ENCODE data around the gene DISC1.

Gene DISC1

DNA sequence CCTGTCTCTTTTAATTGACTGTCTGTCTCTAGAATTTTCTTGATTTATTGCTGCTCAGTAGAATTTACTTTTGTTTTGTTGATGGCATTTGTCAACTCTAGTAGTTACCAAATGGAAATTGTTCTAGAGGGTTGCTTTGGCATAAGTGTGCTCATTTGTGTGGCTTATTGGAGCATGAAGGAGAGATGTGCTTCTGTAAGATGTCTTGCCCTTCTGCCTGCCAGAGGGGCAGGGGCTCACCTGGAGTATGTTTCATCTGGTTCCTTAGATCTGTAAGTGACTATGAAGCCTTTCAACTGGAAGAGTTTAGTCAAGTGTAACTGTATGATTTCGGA is 345.5 kb downstream of the DISC1 start:
- DNase-seq: no peak

DNA sequence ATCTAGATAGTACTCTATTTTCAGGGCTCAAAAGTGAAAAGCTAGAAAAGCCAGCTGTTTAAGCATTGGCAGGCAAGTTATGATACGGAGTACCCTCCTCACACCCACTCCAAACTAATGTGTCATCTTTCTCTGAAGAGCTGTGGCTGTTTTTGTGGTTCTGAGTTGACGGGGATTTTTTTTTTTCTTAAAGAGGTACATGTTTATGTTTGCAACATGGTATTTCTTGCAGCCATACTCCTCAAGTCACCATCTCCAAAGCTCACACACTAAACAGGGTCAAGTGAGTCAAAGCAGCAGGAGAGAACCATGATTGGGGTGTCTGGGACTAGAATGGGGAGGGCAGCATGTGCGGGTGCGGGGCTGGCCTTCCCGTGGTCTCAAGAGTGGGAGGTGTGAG is 347.2 kb downstream of the DISC1 start:
- no peak for DNase-seq

DNA sequence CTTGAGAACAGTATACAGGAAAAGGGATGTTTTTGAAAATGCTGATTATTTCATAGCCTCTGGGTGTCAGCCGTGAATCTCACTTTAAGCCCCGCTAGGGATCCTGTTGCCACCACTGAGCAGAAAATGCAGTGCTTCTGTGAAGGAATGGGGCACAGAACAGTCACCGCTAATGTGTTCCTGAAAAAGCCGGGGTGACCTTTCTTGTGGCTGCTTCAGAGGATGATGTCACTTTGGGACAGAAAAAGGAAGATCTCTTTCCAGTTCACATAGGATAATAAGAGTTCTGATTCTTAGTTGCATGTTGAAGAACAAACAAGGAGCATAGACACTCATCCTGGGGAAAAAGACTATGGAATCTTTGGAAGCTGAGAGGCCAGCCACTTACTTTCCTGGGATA is 349.6 kb downstream of the DISC1 start:
- DNase-seq: no peak

DNA sequence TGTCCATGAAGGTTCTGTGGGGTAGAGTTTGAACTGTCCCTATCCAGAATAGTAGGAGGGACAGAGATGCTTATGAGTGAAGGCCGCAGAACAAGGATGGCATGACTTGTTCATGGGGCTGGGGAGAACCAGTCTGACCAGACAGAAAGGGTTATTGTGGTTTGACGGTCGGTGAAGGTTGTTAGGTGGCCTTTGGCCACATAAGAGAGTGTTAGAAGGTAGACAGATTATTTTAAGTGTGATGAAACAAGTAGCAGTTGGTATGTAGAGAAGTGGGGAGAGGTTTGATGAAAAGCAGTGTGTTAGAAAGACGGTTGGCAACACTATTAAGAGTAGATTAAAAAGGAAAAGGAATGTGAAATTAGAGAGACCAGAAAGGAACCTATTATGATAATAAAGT is 355.1 kb downstream of the DISC1 start:
- no peak for DNase-seq

DNA sequence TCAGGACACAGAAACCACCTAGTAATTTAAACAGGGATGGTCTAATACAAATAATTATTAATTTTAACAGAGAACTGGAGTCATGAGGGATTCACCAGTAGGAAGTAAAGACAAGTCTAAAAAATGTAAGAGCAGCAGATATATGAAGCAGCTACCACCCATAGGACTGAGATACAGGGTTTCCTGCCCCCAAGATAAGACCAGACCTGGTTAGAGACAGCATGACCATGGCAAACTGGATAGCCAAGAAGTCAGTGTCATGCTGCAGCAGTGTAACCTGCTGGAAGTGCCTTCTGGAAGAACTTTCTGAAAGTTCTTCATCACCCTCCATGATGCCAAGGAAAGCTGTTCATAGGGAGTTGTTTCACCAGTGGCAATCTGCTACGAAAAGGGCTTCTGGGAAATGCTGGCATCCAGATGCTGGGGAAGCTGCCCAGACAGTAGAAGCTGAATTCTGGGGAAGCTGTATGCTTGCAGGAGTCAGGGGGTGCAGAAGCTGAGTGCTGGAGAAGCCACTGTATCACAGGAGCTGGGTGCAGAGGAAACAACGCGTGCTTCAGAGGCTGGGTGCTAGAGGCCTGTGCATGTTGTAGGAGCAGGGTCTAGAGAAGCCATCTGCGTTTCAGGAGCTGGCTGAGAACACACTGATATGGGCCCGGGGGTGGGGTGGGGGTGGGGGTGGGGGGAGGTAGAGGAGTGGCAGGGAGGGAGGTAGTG is 356.4 kb downstream of the DISC1 start:
- no peak for DNase-seq

DNA sequence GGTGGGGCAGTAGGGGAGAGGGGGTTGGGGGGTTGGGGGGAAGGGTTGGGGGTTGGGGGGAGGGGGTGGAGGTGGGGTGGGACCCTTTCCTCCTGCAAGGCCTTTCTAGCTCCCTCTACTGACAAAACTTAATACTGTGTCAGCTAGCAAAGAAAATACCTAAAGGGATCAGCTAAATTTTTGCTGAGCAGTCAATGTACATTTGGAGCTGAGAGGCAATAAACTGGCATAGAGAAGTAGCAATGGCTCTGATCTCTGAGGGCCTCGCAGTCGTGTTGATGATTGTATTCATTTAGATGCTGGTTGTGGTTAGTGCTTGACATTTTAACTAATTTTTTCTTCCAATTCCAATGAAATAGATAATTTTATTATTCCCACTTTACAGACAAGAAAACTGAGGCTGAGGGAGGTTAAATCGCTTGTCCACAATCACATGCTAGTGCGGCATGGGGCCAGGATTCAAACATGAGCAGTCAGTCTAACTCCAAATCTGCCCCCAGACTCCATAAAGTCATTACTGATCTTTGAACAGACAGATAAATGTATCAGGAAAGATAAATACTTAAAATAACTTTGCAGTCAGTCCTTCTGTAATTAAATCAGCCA is 357.1 kb downstream of the DISC1 start:
- DNase-seq: no peak

DNA sequence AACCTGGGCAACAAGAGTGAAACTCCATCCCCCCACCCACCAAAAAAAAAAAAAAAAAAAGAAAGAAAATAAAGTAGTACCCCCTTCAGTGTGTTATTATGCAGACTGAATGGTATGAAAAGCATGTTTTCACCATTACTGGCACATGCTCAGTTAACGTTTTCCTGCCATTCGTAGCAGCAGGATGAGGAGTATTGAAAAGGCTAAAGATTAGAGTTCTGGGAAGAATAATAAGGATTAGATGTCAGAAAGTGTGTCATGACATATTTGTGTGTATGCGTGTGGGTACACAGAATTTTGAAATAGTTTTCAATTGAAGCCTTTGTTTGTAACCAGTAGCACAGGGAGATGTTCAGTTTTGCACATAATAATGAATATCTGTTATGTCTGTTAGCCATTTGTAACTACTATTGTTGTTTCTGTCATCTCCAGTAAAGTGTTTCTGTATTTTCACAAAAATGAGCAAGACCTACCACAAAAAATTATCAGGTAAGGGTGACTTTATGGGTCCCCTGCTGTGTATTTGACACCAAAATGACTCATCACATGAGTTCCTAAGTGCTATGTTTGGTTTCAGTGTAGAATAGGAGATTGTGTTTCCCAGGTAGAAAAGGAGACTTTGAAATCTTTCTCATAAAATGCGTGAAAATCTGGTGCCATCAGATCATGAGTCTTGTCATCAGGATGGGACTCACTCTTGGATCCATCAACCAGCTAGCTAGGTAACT is 358.9 kb downstream of the DISC1 start:
- no peak for DNase-seq

DNA sequence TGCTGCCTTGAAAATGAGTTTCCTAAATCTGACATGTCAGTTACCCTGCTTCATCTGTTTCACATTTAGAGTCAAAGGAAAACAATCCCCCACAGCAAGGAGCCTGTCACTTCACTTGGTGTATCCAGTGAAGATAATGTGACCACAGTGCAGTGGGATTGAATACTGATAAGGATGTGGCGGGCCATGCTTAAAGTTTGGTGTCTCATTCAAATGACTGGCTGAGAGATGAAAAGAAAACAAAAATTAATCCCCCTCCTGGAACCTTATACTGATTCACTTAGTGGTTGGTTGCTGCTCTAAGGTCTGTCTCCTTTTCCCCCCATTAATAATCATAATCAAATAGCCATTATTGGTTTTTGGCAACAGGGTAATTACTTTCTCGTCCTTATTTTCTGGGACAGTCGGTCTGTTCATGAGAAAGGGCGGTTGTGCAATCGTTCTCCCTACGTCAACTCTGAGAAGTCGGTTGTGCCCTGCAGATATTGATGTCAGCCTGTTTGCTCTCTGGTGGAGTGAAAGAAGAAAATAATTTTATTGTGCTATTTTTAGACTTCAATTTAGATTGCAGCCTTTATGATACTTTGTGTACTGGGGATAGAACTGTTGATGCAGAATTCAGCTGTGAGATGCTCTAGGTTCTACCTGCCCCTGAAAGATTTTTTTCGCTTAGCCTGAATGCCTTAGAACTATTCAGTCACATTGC is 360.2 kb downstream of the DISC1 start:
- no peak for DNase-seq

DNA sequence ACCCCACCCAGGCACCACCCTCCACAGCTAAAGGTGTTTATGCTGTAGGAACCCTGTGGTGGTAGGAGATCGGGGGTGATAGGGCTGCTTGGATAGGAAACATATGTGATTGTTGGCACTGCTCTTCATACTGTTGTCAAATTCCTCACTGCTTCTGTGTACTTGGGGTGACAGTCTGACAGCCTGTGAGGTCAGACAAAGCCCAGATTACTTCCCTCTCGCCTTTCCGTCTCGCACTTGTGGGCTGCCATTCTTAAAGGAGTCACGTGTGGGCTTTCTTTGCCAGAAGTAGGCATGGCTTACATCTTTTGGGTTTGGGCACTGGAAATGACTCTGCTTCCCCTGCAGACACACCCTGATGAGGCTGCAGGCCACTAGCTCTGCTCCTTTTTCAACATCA is 363.8 kb downstream of the DISC1 start:
- no peak for DNase-seq

DNA sequence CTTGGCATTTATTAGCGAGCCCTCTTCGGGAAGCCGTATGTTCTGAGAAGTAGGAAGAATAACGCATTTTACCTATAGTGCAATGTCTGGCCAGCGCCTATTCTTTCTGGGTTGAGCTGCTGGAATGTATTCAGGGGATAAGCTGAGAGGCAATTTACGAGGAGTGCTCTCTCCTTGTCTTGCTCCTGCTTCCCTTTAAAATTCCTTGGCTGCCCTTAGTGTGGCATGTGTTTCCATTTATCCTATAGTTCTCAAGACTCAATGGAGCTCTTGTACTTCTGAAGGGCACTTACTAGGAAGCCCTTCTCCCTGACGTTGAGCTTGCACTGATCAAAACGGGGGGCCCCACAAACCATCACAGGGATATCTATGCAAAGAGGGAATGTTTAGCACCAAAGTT is 364.6 kb downstream of the DISC1 start:
- no peak for DNase-seq

DNA sequence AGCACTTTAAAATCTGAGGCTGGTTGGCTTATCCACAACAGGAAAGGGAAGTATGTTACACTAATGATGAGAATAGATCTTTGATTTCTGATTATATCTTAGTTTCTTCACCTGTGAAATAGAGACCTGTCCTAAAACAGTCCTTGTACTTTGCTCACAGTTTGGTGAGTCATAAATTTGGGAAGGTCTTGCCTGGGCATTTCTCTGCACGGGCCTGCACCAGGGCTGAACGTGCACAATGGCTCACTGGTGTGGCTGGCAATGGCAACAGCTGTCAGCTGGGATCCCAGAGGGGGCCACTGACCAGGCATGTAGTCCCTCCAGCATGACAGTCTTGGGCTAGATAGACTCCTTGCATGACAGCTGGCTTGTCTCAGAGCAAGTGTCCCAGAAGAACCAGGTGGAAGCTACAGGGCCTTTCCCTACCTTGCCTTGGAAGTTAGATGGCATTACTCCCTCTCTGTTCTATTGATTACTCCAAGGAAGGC is 367.4 kb downstream of the DISC1 start:
- DNase-seq: no peak

DNA sequence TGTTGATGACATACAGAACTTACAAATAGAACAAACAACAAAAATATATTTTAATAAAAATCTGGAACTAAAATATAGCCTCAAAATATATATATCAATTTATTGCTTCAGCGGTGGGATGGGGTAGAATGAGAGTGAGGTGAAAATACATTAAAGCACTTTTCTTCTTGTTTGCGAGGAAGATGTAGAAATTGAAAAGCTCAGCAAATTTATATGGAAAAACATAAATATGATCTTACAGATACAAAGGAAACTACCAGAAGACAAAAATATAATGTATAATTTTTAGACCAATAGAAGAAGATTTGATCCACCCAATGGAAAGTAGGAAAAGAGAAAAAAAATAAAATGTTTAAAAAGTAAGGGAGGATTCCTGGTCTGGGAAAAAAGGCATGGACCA is 372.2 kb downstream of the DISC1 start:
- DNase-seq: no peak

DNA sequence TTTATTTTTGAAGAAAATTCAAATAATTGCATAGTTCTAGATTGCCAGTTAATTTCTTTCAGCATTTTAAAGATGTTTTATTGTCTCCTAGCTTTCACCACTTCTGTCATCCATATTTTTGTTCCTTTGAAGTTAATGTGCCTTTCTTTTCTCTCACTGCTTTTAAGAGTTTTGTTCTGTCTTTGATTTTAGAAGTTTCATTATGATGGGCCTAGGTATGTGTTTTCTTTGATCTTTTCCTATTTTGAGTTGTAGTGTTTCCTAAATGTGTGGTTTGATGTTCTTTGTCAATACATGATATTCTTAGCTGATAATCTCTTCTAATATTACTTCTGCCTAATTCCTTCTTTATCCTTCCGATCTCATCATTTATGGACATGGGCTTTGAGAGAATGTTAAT is 378.7 kb downstream of the DISC1 start:
- no peak for DNase-seq

DNA sequence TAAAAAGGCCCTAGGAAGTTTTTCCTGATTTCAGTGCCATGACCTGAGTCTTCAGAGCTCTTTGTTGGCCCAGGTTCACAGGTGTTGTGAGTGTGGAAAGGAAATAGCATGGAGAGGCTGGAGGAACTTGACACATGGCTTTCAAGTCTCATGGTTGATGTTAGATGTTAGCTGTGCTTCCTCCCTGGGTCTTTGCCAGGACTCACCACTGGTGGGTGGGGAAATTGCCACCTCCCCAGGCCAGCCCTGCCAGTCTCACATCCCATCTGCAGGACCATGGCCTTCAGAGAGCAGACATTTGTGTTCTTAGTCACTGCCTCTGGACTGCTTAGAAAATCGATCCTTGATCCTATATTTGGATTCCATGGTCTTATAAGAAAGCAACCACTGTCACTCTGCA is 383.2 kb downstream of the DISC1 start:
- DNase-seq: no peak

DNA sequence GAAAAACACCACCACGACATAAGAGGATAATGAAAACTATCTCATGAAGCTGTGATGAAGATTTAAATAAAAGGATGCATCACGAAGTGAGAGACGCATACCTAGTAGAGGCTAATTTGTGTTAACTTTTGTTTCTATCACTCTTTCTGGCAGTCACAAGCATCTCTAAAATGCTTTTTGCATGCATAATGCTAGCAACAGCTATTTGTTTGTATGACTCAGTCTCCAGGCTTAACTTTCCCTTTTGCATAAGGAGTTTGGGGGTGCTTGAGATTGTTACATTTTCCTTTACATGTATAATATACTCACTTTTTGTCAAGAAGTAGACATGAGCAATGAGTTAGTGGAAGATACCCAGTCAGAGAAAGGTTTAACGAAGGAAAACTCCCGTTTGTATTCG is 385.4 kb downstream of the DISC1 start:
- DNase-seq: no peak

DNA sequence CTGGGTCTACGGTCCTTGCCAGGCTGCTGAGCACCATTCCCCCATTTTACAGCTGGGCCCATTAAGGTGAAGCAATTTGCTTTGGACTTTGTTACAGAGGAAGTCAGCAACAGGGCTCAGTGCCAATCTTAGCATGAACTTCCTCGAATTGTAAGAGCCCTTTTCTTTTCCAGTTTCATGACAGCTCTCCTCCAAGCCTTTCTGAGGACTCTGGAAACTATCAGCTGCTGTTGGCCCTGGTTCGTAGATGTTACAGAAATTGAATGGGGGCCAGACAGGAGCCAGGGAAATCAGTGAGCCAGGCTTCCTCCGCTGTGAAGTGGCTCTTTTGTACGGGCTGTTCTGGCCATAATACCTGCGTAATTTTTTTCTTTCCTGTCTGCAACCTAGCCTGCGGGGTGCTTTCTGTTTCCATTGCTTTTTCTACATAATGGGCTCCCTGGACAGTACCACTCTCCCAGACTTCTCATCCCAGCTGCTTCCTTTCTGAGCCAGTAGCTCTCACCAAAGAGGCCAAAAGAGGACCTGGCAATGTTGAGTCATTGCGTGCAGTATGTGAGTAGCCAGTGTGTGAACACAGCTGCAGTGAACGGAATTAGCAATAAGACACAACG is 386.3 kb downstream of the DISC1 start:
- no peak for DNase-seq

DNA sequence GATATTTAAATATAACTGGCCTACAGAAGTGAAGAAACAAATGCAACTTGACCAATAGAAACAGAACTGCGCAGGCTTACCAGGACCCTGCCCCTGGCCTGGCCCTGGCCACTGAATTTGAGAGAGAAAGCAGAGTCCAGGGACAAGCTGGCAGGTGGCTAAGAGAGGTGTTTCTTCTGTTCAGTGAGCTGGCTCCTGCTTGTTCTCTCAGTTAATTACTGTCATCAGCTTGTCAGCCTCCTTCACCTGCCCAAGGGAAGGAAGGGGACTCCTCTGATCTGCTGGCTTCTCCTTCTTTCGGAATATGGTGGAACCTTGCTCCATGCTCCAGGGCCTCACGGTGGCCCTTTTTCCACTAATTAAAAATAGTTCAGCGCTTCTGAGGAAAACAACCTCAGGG is 388.4 kb downstream of the DISC1 start:
- DNase-seq: no peak

DNA sequence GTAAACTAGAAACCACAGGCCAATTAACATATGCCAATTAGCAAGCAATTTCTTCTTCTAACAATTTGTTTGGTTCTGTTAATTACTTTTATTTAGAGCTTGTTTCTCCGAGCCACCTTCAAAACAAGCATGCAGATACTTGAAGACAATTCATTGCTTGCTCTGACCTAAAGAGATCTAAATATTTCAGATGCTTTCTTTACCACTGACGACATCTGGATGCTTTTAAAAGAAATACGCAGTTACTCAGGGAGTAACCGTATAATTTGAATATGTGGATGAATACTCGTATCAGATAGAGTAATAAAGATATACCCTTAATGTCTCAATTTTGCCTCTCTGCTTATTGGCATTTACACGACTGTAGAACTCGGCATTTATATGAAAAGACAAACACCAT is 390.0 kb downstream of the DISC1 start:
- no peak for DNase-seq

DNA sequence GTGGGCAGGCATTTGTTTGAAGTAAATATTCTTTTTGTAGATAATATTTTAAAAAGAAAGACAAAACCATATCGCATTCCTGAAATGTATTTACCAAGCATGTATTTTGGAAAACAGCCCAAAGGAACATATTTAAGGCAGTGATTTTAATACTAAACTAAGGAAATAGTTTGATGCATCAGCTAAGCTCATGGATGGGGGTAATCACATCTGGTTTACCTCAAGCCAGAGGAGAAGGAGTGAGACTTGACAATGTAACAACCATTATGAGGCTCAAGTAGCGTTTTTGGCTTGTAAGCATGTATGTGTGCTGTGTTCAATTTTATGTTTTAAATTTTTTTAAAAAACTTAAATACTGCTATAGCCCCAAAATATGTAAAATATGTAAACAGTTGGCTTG is 390.5 kb downstream of the DISC1 start:
- no peak for DNase-seq

DNA sequence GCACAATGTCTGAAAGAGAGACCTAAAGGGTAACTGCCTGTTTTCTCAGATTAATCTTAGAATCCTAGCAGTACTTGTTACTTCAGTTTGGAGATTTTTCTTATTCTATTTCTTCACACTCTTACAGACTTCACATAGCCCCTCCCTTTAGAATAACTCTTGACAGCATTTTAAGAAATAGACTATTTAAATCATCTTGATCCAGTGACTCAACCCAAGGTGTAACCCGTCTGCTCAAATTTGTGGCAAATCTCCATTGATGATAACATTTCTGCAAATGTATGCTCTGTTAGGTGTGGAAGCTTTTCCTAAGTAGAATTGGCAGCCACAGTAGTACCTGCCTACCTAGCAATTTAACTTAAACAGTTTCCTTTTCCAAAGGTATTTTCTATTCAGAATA is 391.2 kb downstream of the DISC1 start:
- no peak for DNase-seq

DNA sequence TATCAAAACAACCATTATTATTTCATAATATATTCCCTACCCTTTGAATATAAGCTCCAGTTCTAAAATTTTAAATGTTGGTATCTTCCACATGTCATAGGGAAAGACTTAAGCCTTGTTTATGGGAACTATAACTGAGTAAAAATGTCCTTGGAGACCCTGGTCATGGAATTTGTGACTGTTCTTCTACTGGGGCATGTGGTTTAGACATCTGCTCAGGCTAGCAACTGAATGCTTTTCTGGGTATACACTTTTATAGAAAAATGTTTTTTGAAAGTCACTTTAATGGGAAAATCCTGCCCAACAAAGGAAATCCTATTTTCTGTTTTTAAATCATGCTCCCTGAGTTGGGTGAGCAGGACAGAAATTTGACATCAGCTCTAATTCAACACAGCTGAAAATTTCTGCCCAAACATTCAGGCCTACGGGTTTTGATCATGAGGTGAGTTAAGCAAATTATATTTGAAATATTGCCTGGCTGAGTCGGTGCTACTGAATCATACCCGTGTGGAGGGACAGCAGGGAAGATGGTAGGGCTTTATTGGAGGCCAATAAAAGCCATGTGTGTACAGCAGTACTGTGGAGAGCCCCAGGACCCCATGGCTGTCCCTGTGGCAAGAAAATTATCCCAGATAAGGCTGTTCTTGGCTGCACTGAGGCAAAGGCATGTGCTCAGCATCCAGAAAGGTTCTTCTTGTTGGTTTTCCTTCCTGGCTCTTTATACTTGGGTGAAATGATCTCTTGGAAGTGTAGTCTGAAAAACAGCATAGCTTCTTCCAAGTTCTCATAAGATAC is 391.8 kb downstream of the DISC1 start:
- no peak for DNase-seq

DNA sequence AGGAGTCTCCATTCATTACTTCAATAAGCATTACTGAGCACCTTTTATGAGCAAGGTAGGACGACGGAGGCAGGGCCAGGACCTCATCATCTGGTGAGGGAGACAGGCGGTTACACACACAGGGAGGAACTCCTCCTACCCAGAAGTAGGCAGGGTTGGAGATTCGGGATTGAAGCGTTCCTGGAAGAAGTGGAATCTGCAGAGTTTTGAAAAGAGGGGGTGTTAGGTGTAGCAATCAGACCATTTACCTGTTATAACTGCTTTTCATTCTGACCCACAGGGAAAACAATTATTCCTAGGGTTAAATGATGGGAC is 392.4 kb downstream of the DISC1 start:
- DNase-seq: no peak

DNA sequence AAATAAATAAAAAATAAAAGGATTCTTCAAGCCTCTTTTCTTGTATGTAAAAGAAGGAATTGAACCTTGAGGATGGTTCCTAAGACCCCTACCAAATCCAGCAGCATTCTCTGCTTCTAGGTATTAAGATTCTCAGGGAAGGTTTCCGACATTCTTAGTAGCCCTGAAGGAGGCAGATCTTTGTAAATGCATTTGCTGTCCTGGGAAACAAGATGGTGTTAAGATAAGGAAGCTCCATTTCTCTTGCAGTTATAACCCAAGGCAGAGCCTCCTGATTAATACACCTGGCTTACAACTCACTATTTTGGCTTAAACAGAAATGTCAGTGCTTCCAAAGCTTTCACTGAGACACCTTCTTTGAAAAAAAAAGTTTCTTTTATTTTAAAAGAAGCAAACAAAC is 393.8 kb downstream of the DISC1 start:
- DNase-seq: no peak

All from amniotic stem cell (primary cell).